Nephron progenitor cell (in vitro differentiated cells): Measurements from ENCODE around the gene SYT6.

ENCODE experiments used
- DNase-seq: peaks from one replicate; pipeline ENCODE4 v3.0.0; 2021
- H3K27ac Mint-ChIP-seq: 2 replicates; pipeline ENCODE4 v1.8.0; 2021; ENCODE audit warnings: mild to moderate bottlenecking, moderate library complexity, mixed read lengths
- H3K27me3 Mint-ChIP-seq: 2 replicates; pipeline ENCODE4 v1.8.0; 2021; ENCODE audit warnings: mild to moderate bottlenecking, low read depth, mixed read lengths; ENCODE audit not compliant: poor library complexity
- H3K36me3 Mint-ChIP-seq: 2 replicates; pipeline ENCODE4 v1.8.0; 2021; ENCODE audit warnings: low read depth, mixed read lengths
- H3K4me1 Mint-ChIP-seq: 2 replicates; pipeline ENCODE4 v1.8.0; 2021; ENCODE audit warnings: mixed read lengths
- H3K4me3 Mint-ChIP-seq: 2 replicates; pipeline ENCODE4 v1.8.0; 2021; ENCODE audit warnings: mild to moderate bottlenecking, moderate library complexity, mixed read lengths
- H3K9me3 Mint-ChIP-seq: 2 replicates; pipeline ENCODE4 v1.8.0; 2021; ENCODE audit warnings: mild to moderate bottlenecking, moderate library complexity, mixed read lengths
- CTCF ChIP-seq: fragments of 200-600 bp; sonication (generic); IDR thresholded peaks from 2 replicates; pipeline ENCODE4 v1.5.0; 2021; ENCODE audit warnings: antibody characterized with exemption

The SYT6 gene

GRCh38 chr1:114176366-114176765 is 22.7 kb upstream of the SYT6 start:
- no peak for DNase-seq
- no peak overlapping the region for H3K27ac Mint-ChIP-seq
- no peak for TF ChIP-seq CTCF
- H3K36me3 Mint-ChIP-seq = no peaks in the 10 kb centered on the region
- H3K27me3 Mint-ChIP-seq = peaks cover 8% of the 10 kb centered on the region
- peaks cover 18% of the 10 kb centered on the region for H3K4me1 Mint-ChIP-seq
- no peaks in the 10 kb centered on the region for H3K9me3 Mint-ChIP-seq
- H3K4me3 Mint-ChIP-seq = no peak overlapping the region

GRCh38 chr1:114173680-114174079 is 20.0 kb upstream of the SYT6 start:
- no peaks in the 10 kb centered on the region for H3K9me3 Mint-ChIP-seq
- peaks cover 9% of the 10 kb centered on the region for H3K27me3 Mint-ChIP-seq
- DNase-seq = no peak
- no peak overlapping the region for H3K27ac Mint-ChIP-seq
- no peak for TF ChIP-seq CTCF
- no peaks in the 10 kb centered on the region for H3K36me3 Mint-ChIP-seq
- H3K4me3 Mint-ChIP-seq = no peak overlapping the region
- H3K4me1 Mint-ChIP-seq = peaks cover 11% of the 10 kb centered on the region

GRCh38 chr1:114169509-114169908 is 15.8 kb upstream of the SYT6 start:
- no peak for DNase-seq
- H3K4me1 Mint-ChIP-seq = no peaks in the 10 kb centered on the region
- TF ChIP-seq CTCF = no peak
- no peaks in the 10 kb centered on the region for H3K9me3 Mint-ChIP-seq
- H3K36me3 Mint-ChIP-seq = no peaks in the 10 kb centered on the region
- peaks cover 18% of the 10 kb centered on the region for H3K27me3 Mint-ChIP-seq
- no peak overlapping the region for H3K4me3 Mint-ChIP-seq
- H3K27ac Mint-ChIP-seq = no peak overlapping the region

- no peak for TF ChIP-seq CTCF
- DNase-seq = no peak
- Mint-ChIP-seq H3K27ac (no peak overlapping the region), H3K4me1 (no peaks in the 10 kb centered on the region), H3K9me3 (peaks cover 3% of the 10 kb centered on the region), H3K4me3 (no peak overlapping the region), H3K36me3 (no peaks in the 10 kb centered on the region), H3K27me3 (peaks cover 28% of the 10 kb centered on the region)
Observed at GRCh38 chr1:114167226-114167625, 13.6 kb upstream of the SYT6 start.

- peaks cover 51% of the 10 kb centered on the region for H3K27me3 Mint-ChIP-seq
- no peak overlapping the region for H3K27ac Mint-ChIP-seq
- H3K4me3 Mint-ChIP-seq = no peak overlapping the region
- DNase-seq = no peak
- peaks cover 5% of the 10 kb centered on the region for H3K9me3 Mint-ChIP-seq
- H3K4me1 Mint-ChIP-seq = no peaks in the 10 kb centered on the region
- H3K36me3 Mint-ChIP-seq = no peaks in the 10 kb centered on the region
- no peak for TF ChIP-seq CTCF
Observed at GRCh38 chr1:114164840-114165543, 11.3 kb upstream of the SYT6 start.

GRCh38 chr1:114159941-114160340 is 6.3 kb upstream of the SYT6 start:
- Mint-ChIP-seq H3K36me3 (no peaks in the 10 kb centered on the region), H3K27ac (no peak overlapping the region)

More at GRCh38 chr1:114159941-114160340, 6.3 kb upstream of the SYT6 start:
- no peak for DNase-seq
- Mint-ChIP-seq H3K27me3 (peaks cover 60% of the 10 kb centered on the region), H3K4me1 (peaks cover 10% of the 10 kb centered on the region), H3K9me3 (peaks cover 5% of the 10 kb centered on the region), H3K4me3 (no peak overlapping the region)
- TF ChIP-seq CTCF = no peak
